Measurements from ENCODE around the gene MAGEB4. TPM values are rescaled to one million over a fixed set of nuclear protein-coding genes. Genes with fewer than 3 reads are reported as not detected.

The MAGEB4 gene
- total RNA-seq, 1 experiment from 2014 or later, result not detected

Other genes starting within 250 kb of the MAGEB4 start
- 138 TPM for gene MAGEB2, start 26.4 kb upstream of the MAGEB4 start, total RNA-seq (2021; ENCODE audit: unreplicated experiment)
- not detected for gene MAGEB3, start 11.3 kb upstream of the MAGEB4 start, total RNA-seq (2021; ENCODE audit: unreplicated experiment)
- 0.69 TPM for gene MAGEB1, start 5.1 kb downstream of the MAGEB4 start, total RNA-seq (2021; ENCODE audit: unreplicated experiment)
- not detected for gene NR0B1, start 67.4 kb downstream of the MAGEB4 start, total RNA-seq (2021; ENCODE audit: unreplicated experiment)